HG02970 (cell line): ENCODE measurements around the gene AK1.
A peak's percentile ranks its signal among the peaks of the same experiment; 100 is the strongest.

ENCODE experiments used
- ATAC-seq: cut with Tn5 transposase; IDR thresholded peaks from one replicate; pipeline ENCODE4 v1.9.1; 2021; ENCODE audit warnings: mild to moderate bottlenecking, moderate library complexity, moderate number of reproducible peaks; ENCODE audit not compliant: unreplicated experiment, low FRiP score

Gene AK1

DNA sequence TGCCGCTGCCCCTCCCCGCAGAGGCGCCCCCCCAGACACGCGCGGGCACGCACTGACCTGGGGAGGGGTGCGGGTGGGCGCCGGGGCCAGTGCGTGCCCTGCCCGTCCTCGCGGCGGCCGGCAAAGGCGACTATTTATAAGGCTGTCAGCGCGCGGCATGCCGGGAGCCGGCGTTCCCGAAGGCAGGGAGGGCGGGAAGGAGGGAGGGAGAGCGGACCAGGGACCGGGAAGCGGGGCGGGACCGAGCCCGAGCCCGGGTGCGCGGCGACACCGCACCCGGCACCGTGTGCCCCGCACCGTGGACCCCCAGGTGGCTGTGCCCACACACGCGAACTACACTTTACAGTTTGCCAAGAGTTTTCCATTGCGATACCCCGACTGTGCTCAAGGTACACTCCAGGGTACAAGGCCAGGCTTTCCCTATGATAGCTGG lies at the start of gene AK1:
Gene AK1, minus strand, starts transcription at position 110 of the 433 bp plus-strand sequence. CDS start 3,058 bp downstream, outside the sequence.
- no peak for ATAC-seq

GRCh38 chr9:127926906-127927200 lies 49.4 kb upstream of the AK1 start:
- ATAC-seq = no peak

GRCh38 chr9:127925959-127926905 lies 48.8 kb upstream of the AK1 start:
- no peak for ATAC-seq

DNA sequence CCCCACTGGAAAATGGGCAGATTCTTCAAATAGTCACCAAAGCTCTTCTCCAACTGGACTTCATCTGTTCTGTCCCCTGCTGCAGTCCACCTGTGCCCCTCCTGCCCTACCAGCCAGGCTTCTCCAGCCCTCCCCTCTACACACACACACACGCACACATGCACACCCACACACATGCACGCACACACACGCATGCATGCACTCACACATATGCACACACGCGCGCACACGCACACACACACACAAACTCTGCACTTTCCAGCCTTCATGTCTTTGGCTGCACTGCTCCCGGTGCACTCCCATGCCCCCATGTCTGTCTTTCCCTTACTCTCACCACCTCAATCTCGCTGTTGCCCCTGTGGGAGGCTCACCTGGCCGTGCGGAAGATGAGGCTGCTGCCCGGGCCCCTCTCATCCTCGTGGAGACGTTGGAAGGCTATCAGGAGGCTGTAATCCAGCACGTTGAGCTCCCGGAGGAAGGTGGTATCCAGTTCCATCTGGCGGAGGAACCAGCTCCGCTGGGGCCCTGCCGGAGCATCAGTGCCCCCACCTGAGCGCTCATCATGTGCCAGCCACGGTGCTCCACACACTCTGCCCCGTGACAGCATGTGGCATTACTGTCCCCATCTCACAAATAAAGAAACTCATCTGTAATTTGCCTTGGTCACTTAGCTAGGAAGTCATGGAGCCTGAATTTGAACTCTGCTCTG lies 47.4 kb upstream of the AK1 start:
- no peak for ATAC-seq

DNA sequence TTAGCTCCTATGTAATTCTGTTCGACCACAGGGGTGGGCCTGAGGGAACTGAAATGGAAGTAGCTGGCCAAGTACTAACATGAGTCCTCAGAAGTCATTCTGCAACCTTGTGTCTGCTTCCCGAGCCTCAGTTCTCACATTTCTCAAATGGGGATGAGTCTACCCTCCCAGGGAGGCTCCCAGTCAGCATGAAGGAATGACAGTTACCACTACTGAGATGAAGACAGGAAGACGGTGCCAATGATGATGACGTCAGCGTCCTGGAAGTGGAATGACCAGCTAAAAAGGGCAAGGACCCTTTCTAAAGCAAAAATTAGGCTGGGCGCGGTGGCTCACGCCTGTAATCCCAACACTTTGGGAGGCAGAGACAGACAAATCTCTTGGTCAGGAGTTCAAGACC lies 46.3 kb upstream of the AK1 start:
- no peak for ATAC-seq

DNA sequence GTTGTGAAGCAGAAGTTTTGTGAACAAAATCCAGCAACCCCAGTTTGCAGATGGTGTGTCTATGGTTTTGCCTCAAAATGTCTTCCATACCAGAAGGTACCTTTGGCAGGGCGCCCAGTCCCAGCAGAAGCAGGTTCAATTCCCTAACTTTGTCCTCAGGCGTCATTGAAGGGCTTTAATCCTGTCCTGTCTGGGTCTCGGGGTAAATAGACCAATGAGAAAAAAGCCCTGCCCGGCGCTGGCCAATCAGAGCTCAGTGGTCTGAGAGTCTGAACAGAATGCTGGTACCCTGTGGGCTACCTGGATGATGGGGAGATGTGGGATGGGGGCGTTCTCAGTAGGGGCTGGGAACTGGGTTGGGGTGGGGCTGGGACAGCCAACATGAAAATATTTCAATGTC lies 45.6 kb upstream of the AK1 start:
- ATAC-seq = no peak

GRCh38 chr9:127921557-127922120 lies 44.2 kb upstream of the AK1 start:
- ATAC-seq = no peak

DNA sequence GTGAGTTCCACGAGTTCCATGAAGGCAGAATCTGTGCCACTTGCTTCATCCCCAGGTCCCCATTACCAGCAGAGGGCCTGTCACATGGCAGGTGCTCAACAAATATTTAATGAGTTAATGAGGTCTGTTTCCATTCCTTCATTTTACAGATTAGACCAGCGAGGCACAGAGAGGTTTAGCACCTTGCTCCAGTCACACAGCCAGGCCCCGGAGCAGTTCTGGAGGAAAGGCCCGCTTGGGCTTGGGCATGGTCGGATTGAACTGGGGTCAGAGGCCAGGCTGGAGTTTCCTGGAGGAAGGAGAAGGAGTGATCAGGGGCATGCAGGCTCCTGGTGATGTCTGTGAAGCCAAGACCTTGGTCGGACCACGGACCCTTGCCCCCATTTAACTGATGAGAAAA lies 43.3 kb upstream of the AK1 start:
- ATAC-seq = no peak

DNA sequence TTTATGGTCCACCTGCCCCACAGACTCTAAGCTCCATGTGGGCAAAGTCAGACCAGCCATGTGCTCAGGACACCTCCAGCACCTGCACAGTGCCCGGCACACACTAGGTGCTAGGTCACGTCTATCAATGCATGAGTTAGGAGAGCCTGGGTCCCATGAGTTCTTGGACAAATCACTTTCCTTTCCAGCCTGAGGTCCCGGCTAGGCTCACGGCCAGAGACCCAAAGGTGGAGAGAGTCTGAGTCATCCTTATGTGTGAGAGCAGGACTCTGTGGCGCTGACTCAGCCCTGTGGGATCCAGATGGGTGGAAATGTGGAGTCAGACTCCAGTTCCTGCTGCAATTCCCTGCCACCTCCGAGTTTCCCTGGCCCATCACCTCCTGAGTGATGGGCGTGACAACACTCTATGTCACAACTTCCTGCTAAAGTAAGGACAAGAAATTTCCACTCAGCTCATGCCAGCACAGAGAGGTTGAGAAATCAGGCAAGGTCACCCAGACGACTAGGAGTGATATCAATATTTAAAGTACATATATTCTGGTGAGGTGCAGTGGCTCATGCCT lies 41.9 kb upstream of the AK1 start:
- ATAC-seq = no peak

GRCh38 chr9:127918183-127919107 lies 41.0 kb upstream of the AK1 start:
- ATAC-seq = no peak

GRCh38 chr9:127917603-127918002 lies 40.1 kb upstream of the AK1 start:
- ATAC-seq = no peak

DNA sequence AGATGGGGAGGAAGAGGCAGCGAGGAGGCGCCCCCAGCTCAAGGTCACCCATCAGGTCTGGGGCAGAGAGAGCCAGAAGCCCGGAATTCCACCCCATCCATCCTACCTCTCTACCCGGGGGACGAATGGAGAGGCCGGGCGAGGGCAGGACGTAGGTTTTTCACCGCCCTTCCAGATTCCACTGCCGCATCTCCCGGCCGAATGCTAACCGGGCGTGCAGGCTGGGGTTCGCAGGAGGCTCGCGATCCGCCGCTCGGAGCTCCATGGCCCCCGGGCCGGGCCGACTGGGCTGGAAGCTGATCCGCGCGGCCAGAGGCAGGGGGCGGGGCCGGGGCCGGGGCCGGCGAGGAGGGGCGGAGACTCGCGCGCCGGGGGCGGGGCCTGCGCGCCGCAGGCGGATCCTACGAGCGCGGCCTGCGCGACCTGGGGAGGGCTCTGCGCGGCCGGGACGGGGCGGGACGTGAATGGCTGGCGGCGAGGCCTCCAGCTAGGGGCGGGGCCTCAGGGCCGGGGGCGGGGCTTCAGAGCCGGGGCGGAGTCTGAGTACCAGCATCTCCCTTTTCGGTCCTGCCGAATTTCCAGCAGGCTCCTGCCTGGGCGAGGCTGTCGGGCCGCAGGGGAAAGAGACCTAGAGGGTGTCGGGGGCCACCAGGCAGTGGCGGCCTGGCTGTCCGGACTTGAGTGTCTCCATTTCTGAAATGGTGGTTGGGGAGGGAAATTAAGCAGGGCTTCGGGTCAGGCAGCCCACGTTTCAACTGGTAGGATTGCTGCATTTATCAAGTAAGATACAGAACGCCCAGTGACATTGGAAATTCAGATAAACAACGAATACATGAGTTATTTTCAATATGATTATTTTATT lies 39.5 kb upstream of the AK1 start, which contains the start of gene ST6GALNAC4:
Gene ST6GALNAC4, minus strand, starts transcription at position 322 of the 862 bp plus-strand sequence. CDS start 622 bp downstream, outside the sequence.
- ATAC-seq = peak; percentile 63

DNA sequence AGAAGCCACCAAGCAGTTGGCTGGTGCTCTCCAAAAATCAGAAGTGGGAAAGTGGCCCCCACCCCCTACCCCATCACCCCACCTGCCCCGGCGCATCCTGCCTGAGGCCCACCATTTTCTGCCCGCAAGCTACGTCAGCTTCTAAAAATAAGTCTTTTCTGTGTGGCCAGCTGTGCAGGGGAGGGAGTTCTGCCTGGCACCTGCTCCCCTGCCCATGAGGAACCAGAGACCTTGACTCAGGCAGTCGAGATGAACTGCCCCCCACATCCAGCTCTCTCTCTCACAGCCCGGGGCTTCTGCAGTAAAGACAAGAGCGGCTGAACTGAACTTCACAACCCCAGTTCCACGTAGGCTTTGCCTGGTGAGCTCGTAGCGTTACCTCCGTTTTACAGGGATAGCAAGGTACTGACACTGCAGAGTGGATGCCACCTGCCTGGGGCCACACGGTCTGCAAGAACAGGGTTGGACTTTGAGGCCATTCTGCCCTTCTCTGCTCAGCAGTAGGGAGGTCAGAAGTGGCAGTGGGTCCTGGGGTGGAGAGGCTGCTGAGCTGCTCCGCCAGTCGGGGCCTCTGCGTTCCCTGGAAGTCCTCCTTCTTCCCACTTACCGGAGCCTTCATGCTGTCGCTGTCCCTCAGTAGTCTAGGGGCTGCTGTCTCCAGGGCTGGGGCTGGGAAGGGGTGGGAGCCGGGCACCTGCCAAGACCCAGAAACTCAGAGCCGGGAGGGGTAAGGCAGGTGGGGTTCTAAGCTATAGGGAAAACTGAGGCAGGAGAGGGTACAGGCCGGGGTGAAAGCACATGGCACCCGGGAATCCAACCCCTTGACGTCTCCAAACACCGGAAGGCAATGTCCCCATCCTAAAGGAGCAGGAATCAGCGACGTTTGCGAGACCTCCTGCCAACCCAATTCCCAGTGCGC lies 38.6 kb upstream of the AK1 start:
- ATAC-seq = no peak

DNA sequence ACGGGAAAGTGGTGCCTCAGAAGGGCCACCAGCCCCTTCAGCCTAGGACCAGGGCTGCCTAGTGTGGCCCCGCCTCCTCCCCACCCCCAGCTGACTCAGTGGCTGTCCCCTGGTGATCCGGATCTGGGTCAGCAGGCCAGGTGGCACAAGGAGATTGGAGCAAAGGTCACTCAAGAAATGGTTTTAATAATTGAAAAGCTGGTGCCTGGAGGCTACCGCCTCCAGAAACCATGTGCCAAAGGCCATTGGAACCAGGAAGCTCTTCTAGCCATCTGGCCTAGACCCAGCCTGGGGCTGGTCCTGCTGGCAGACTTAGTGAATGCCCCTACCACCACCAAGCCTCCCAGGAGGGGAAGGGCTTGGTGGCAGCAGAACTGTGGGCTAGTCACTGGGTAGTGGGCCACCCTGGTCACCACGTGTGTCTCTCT lies 37.9 kb upstream of the AK1 start:
- ATAC-seq = no peak

GRCh38 chr9:127913682-127914081 lies 36.2 kb upstream of the AK1 start:
- no peak for ATAC-seq

DNA sequence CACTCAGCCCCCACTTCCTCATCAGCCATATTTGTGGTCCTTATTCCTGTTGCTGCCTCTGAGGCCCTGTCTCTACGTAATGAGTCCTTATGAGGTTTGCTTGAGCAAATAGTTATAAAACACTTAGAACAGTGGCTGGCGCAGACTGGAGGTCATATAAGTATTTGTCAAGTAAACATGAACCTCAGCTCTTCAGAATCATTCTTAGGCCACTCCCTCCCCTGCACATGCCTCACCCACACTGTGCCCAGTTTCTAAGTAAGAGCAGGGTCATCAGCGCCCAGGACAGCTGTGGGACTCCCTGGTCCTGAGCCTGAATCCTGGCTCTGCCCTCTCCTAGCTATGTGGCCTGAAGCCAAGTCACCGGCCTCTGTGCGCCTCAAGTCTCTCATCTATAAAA lies 35.4 kb upstream of the AK1 start:
- no peak for ATAC-seq

DNA sequence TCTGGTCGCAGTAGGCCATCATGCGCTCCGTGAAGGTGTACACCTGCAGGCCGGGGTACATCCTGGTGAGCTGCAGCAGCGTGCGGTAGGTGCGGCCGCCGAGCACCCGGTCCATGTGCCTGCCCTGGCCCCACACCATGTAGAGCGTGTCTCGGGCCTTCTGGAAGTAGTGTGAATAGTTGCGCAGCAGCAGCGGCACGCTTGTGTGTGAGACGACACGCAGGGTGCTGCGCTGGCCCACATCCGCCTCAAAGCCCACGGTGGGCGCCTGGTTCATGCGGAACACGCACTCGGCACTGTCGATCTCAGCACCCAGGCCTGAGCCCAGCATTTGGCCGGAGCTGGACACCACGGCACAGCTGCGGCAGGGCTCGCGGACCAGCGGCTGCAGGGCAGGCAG lies 34.8 kb upstream of the AK1 start:
- ATAC-seq = no peak

DNA sequence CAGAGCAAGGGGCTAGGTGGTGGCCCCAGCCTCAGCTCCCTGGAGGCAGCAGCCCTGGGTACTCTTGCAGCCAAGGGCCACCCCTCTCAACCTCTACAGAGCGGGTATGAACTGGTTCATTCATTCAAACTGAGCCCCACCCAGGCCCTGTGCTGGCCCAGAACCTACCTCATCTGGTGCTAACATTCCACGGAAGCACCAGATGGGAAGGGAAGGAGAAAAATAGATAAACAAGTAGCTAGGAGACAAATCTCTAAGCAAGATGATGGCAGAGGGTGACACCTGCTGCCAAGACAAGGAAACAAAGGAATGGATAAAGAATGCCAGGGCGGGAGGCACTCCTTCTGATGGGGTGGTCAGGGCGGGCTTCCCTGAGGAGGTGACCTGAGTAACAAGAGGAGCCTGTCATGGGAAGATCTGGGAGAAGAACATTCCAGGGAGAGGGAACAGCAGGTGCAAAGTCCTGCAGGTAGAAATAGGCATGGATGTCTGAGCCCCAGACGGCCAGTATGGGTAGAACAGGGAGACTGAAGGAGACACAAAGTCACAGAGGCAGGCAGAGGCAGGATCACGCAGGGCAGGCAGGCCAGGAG lies 33.2 kb upstream of the AK1 start:
- no peak for ATAC-seq
